ENCODE data around the gene DNM3. TPM values are rescaled to one million over a fixed set of nuclear protein-coding genes. Genes with fewer than 3 reads are reported as not detected.

DNM3 gene
- polyA plus RNA-seq, 1 of the 3 experiments (the other 2 are of a cell fraction): 0.43 TPM

- TF ChIP-seq SMC3 (IDR thresholded peaks at IDR 0.05; ENCODE audit: low read depth, low read length) (no peak), RAD21 (IDR thresholded peaks at IDR 0.05; ENCODE audit: low read length) (no peak), RCOR1 (IDR thresholded peaks at IDR 0.05; ENCODE audit: low read length) (no peak), TAF1 (IDR thresholded peaks at IDR 0.05; ENCODE audit: borderline replicate concordance, low read depth, low read length) (no peak), NRF1 (IDR thresholded peaks at IDR 0.05; ENCODE audit: low read depth, low read length) (no peak), POLR2AphosphoS5 (IDR thresholded peaks at IDR 0.05; ENCODE audit: low read depth, low read length) (no peak), RFX5 (IDR thresholded peaks at IDR 0.05; ENCODE audit: low read length) (no peak)
Observed at GRCh38 chr1:172148213-172148612, 306.9 kb downstream of the DNM3 start (continued).

GRCh38 chr1:172148707-172149106 lies 307.4 kb downstream of the DNM3 start:
- POLR2A ChIA-PET: no interaction called here
- Histone ChIP-seq H3K9me2 (no peaks in the 10 kb centered on the region), H3K9ac (no peak overlapping the region)

GRCh38 chr1:172149346-172149745 lies 308.0 kb downstream of the DNM3 start:
- Histone ChIP-seq H3K9me3 (no peaks in the 10 kb centered on the region), H3K9ac (no peak overlapping the region), H2AFZ (ENCODE audit: low read depth) (0 out of 2 replicates have a peak overlapping the region, but pooled peaks have one; percentile 15), H3K27ac (ENCODE audit: low read depth in 2 of 2, low read length in 1 of 2) (no peak overlapping the region; a peak in 1 of 4 replicates), H3K79me2 (ENCODE audit: insufficient read depth) (peaks cover 1% of the 10 kb centered on the region; the same call in 1 of the 2 replicates), H3K4me3 (ENCODE audit: low read depth in 2 of 2, low read length in 1 of 2) (no peak overlapping the region), H3F3A (replicated peaks; ENCODE audit: insufficient read depth) (peaks cover 31% of the 10 kb centered on the region), H4K20me1 (ENCODE audit: insufficient read depth) (no peaks in the 10 kb centered on the region), H3K27me3 (ENCODE audit: insufficient read depth) (no peaks in the 10 kb centered on the region), H3K4me2 (no peak overlapping the region), H3K9me2 (no peaks in the 10 kb centered on the region), H3K36me3 (replicated peaks in 1 of 2; ENCODE audit: control insufficient read depth in 1 of 2, insufficient read depth in 2 of 2, low read length in 1 of 2) (no peaks in the 10 kb centered on the region), H3K4me1 (ENCODE audit: control insufficient read depth in 1 of 2, insufficient read depth in 2 of 2, low read depth in 1 of 2, low read length in 1 of 2) (peaks cover 20 to 38% of the 10 kb centered on the region in 2 experiments; a peak in 3 of 4 replicates)
- ChIA-PET CTCF (interaction anchor here (0.7 to 1.2 kb wide), 3 partner anchors 13 to 495 kb away, joined by 3 read pairs; no protein-coding TSS in a partner anchor), POLR2A (no interaction called here)
- TF ChIP-seq FOXM1 (IDR thresholded peaks at IDR 0.05; ENCODE audit: low read depth): no peak
- TF ChIP-seq PBX3 (IDR thresholded peaks at IDR 0.05): no peak
- TF ChIP-seq TAF1 (IDR thresholded peaks at IDR 0.05; ENCODE audit: borderline replicate concordance, low read depth, low read length): no peak
- TF ChIP-seq TCF12 (IDR thresholded peaks at IDR 0.05): no peak
- no peak for TF ChIP-seq YY1 (IDR thresholded peaks at IDR 0.05; ENCODE audit: low read depth)
- TF ChIP-seq NRF1 (IDR thresholded peaks at IDR 0.05; ENCODE audit: low read depth, low read length): no peak
- TF ChIP-seq RFX5 (IDR thresholded peaks at IDR 0.05; ENCODE audit: low read length): no peak
- no peak for TF ChIP-seq ZBTB33 (IDR thresholded peaks at IDR 0.05; ENCODE audit: borderline replicate concordance, low read depth)
- TF ChIP-seq SIN3A (IDR thresholded peaks at IDR 0.05; ENCODE audit: borderline replicate concordance, low read depth, low read length): no peak
- no peak for TF ChIP-seq RCOR1 (IDR thresholded peaks at IDR 0.05; ENCODE audit: low read length)
- TF ChIP-seq REST (IDR thresholded peaks at IDR 0.05; ENCODE audit: low read depth, low read length): no peak
- no peak for TF ChIP-seq EP300 (IDR thresholded peaks at IDR 0.05; ENCODE audit: borderline replicate concordance in 1 of 2, low read depth in 1 of 2, low read length in 1 of 2)
- TF ChIP-seq RXRA (IDR thresholded peaks at IDR 0.05; ENCODE audit: borderline replicate concordance, low read depth): no peak
- no peak for TF ChIP-seq POLR2AphosphoS5 (IDR thresholded peaks at IDR 0.05; ENCODE audit: low read depth, low read length)
- no peak for TF ChIP-seq MEF2A (IDR thresholded peaks at IDR 0.05; ENCODE audit: borderline replicate concordance, low read depth)
- TF ChIP-seq FOSL2 (IDR thresholded peaks at IDR 0.05; ENCODE audit: borderline replicate concordance, low read depth): no peak
- no peak for TF ChIP-seq SMC3 (IDR thresholded peaks at IDR 0.05; ENCODE audit: low read depth, low read length)
- DNase-seq: no peak
- 89% methylated on average over 2 of the region's 2 CpGs for WGBS (ENCODE audit: low lambda C conversion rate)

More at GRCh38 chr1:172148707-172149106, 307.4 kb downstream of the DNM3 start:
- Histone ChIP-seq H3K4me2 (no peak overlapping the region), H3K27ac (ENCODE audit: low read depth in 2 of 2, low read length in 1 of 2) (peak overlapping the region in 1 of 2 experiments; percentile 65; a peak in 2 of 4 replicates), H3K36me3 (replicated peaks in 1 of 2; ENCODE audit: control insufficient read depth in 1 of 2, insufficient read depth in 2 of 2, low read length in 1 of 2) (no peaks in the 10 kb centered on the region), H3F3A (replicated peaks; ENCODE audit: insufficient read depth) (peaks cover 36% of the 10 kb centered on the region), H3K4me1 (ENCODE audit: control insufficient read depth in 1 of 2, insufficient read depth in 2 of 2, low read depth in 1 of 2, low read length in 1 of 2) (peaks cover 20 to 38% of the 10 kb centered on the region in 2 experiments; a peak in 3 of 4 replicates), H3K27me3 (ENCODE audit: insufficient read depth) (no peaks in the 10 kb centered on the region), H3K4me3 (ENCODE audit: low read depth in 2 of 2, low read length in 1 of 2) (no peak overlapping the region), H2AFZ (ENCODE audit: low read depth) (peak overlapping the region; percentile 49; the same call in 1 of the 2 replicates), H3K9me3 (no peaks in the 10 kb centered on the region), H3K79me2 (ENCODE audit: insufficient read depth) (peaks cover 7% of the 10 kb centered on the region), H4K20me1 (ENCODE audit: insufficient read depth) (no peaks in the 10 kb centered on the region)
- CTCF ChIA-PET: interaction anchor here (1.2 kb wide), 1 partner anchor 23 kb away, joined by 3 read pairs; no protein-coding TSS in a partner anchor
- DNase-seq: no peak
- TF ChIP-seq RCOR1 (IDR thresholded peaks at IDR 0.05; ENCODE audit: low read length): no peak
- TF ChIP-seq RAD21 (IDR thresholded peaks at IDR 0.05; ENCODE audit: low read length): no peak
- no peak for TF ChIP-seq RXRA (IDR thresholded peaks at IDR 0.05; ENCODE audit: borderline replicate concordance, low read depth)
